HG02798 (cell line): Measurements from ENCODE around the gene DNM3.
A peak's percentile ranks its signal among the peaks of the same experiment; 100 is the strongest.
"Not testable (repeated sequence)": the region's sequence is repeated elsewhere in the genome, so short reads cannot be mapped to it uniquely, and the experiment has no call there.

Experiments used
- ATAC-seq: cut with Tn5 transposase; IDR thresholded peaks from one replicate; pipeline ENCODE4 v1.9.1; 2021; ENCODE audit warnings: mild to moderate bottlenecking; ENCODE audit not compliant: unreplicated experiment, poor library complexity

The DNM3 gene

DNA sequence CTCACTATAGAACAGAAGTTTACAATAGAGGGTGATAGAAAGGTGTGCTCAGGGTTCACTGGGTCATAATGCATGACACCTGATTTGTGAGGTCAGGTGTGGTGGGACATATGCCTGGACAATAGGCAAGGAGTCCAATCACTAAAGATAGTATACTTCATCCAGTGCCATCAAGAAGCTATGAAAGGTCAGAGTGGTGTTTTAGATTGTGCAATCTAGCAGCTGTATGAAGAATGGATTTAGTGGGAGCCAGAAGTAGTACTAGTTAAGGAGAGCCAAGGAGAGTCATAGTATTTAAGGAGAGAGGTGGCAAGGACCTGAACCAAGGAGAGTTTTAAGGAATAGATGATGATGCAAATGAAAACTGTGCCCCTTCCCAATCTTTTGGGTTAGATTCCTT is 498.5 kb downstream of the DNM3 start:
- no peak for ATAC-seq

- no peak for ATAC-seq
These were observed 499.2 kb downstream of the DNM3 start for GRCh38 chr1:172340520-172340919.

- ATAC-seq = no peak
These were observed 500.4 kb downstream of the DNM3 start for GRCh38 chr1:172341697-172342096.

DNA sequence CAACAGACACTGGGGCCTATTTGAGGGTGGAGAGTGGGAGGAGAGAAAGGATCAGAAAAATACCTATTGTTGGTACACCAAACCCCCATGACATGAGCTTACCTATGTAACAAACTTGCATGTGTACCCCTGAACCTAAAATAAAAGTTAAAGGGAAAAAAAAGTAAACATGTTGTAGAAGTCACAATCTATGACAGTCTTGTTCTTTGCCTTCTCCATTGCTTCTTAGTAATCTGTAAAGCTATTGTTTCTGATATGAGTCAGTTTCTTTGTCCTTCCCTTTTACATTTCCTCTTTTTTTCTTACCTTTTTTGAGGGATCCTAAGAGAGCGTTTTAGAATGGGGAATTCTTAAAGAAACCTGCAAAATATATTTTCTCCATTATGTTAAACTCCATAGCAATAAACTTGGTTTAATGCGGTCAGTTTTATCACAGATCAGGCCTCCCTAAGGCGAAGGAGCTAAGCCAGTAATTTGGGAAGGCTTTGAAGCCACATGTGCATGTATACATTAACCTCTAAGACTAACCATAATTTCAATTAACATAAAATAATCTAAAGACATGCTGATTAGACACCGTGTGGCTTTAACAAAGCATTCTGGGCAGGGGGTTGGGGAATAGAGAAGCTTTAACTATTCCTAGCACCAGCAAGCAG is 501.4 kb downstream of the DNM3 start:
- peak; percentile 36 for ATAC-seq

- no peak for ATAC-seq
These were observed 502.2 kb downstream of the DNM3 start for GRCh38 chr1:172343240-172344160.

DNA sequence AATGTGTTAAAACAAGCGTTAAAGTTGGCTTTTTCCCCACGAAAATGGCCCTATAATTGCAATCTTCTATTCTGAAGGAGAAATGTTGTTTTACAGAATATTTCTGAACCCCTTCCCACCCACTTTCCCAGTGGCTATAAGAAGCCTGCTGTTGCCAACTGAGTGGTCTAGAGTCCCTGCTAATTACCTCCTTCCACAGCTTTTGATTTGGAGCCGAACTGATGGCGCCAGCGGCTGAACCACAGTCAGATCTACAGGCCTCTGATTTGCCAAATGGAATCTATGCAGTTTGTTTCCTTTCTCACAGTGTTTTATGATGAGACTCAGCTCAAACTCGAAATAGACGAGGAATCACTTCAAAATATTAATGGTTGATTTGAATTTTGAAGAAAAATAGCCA is 503.1 kb downstream of the DNM3 start:
- no peak for ATAC-seq

DNA sequence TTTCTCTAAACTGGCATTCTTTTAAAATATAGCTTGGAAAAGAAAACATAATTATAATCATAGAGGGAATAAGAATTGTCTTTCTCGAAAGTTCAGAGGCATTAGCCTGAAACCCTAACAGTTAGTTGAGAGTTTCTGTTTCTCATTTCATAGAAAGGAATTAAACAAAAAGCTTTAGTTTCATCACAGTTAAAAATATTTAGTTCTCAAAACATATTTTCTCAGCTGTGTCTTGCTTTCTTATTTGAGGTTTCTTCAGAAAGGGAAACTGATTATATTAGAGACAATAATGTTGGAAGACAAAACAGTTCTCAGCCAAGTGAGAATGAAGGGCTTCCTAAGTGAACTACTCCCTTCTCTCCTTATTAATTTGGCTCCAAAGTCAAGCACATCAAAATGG is 503.8 kb downstream of the DNM3 start:
- ATAC-seq = peak; percentile 55

DNA sequence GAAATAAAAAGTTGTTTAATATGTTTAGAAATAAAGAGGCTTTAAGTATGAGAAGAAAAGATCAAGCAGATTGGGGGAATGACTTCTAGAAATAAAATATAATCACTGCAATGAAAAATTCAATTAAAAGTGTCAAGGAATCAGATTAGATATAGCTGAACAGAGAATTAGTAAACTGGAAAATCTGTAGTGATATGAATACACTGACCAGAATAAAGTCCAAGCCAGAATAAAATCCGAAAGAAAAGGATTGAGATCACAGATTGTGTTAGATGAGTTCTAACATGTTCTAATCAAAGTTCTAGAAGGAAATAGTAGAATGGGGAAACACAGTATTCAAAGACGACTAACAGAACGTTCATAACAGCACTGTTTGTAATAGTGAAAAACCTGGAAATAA is 506.1 kb downstream of the DNM3 start:
- ATAC-seq = no peak

- no peak for ATAC-seq
These were observed 509.6 kb downstream of the DNM3 start for GRCh38 chr1:172350856-172351255.

GRCh38 chr1:172351346-172351745 is 510.0 kb downstream of the DNM3 start:
- no peak for ATAC-seq

GRCh38 chr1:172351754-172352161 is 510.5 kb downstream of the DNM3 start:
- no peak for ATAC-seq

DNA sequence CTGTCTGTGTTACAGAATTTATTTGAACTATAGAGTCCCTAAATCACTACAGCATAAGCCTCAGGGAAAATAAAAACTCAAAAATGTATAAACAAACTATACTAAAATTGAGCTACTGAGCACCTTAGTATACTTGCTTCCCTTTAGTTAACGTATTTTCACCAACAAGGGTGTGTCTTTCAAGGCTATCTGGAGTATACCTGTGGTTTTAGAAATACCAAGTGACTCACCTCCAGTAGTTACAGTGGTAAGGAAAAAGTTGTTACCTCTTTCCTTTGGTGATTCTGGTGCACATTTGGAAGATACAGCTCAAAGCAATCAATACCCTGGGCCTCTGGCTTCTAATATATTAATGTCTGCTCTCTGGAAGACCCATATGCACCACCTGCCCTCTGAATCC is 511.1 kb downstream of the DNM3 start:
- no peak for ATAC-seq

GRCh38 chr1:172354291-172355274 is 513.3 kb downstream of the DNM3 start:
- ATAC-seq = no peak

GRCh38 chr1:172356620-172357019 is 515.3 kb downstream of the DNM3 start:
- no peak for ATAC-seq

- peak; percentile 13 for ATAC-seq
These were observed 516.6 kb downstream of the DNM3 start for GRCh38 chr1:172357753-172358385.

DNA sequence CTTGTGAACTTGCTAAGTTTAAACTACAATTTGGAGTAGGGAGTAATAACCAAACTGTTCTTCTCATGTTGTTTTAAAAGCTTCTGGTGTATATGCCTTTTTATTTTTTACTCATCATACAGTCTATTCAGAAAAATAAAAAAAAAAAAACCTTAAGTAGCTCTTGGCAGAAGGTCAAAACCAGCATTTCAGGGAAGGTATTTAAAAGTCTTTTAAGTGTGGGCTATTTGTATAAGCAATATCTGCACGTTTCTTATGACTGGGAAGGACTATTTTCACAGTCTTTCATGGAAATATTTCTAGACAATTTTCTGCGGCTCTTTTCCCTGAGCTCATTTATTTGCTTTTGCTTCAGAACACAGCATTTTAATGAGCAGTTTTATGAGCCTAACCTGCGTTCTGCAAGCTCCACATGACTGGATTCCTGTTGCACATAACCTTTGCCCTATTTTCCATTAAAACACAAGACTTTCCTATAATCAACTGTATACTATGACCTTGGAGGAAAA is 518.2 kb downstream of the DNM3 start:
- ATAC-seq = no peak

GRCh38 chr1:172360511-172360910 is 519.2 kb downstream of the DNM3 start:
- no peak for ATAC-seq

DNA sequence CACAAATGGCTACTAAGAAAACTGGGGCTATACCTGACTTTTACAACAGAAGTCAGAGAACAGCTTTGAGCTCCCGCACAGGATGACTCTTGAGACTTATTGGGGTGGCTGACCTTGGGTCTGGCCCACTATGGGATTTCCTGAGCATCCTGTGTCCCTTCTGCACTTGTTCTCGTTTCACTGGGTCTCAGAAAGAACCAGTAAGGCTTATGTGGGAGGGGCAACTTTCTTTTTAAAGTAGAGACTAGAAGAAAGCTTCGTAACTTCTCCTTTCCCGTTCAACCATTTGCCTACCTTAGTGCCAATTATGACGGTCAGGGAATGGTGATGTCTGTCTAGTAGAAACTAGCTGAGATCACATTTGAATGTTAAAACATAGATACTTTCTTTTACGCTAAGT is 519.7 kb downstream of the DNM3 start:
- no peak for ATAC-seq

DNA sequence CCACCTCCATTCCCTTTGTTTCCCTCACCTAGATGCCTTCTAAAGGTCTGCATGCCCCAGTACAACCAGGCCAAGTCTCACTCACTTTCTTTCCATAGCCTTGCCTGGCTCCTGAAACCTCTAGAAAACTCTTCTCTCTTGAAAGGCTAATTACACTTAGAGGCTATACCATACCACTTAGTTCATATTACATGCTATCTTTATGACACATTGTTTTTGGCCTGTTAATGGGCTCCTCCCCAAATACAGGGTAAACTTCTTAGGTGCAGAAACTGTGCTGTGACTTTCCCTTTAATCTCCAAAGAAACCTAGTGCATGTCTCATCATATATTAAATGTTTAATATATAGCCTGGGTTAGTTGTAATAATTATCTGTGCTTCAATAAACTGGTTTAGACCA is 522.6 kb downstream of the DNM3 start:
- ATAC-seq = no peak

DNA sequence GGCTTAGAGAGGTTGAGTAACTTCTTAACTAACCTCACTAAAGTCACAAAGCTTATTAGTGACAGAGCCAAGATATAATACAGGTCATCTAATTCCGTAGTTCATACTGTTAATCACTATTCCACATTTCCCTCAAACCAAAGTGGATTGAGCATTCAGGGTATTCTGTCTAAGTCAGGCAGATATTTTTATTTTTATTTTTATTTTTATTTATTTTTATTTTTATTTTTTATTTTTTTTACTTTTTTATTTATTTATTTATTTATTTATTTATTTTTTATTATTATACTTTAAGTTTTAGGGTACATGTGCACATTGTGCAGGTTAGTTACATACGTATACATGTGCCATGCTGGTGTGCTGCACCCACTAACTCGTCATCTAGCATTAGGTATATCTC is 530.3 kb downstream of the DNM3 start:
- not testable (repeated sequence) for ATAC-seq
